Fibroblast of lung (primary cell): Measurements from ENCODE around the gene CACNA1A.

Experiments used
- CTCF ChIP-seq, 2 donors: IDR thresholded peaks in 1 of 2; conservative IDR thresholded peaks in 1 of 2; 1 replicate in 1 of 2; 2 replicates in 1 of 2; pipeline ENCODE4 v1.5.1; 2011 to 2012; ENCODE audit warnings: low read length in 2 of 2, control low read depth in 1 of 2, inconsistent platforms in 1 of 2, low read depth in 1 of 2, mild to moderate bottlenecking in 1 of 2
- EZH2 ChIP-seq: IDR thresholded peaks from 2 replicates; pipeline ENCODE4 v1.5.1; 2012; ENCODE audit warnings: low read length, control low read depth, mild to moderate bottlenecking; ENCODE audit errors: missing control alignments

- TF ChIP-seq CTCF (conservative IDR thresholded peaks at IDR 0.05 in 1 of 2, IDR thresholded peaks at IDR 0.05 in 1 of 2; ENCODE audit: low read depth in 1 of 2, low read length in 2 of 2) (no peak), EZH2 (no peak)
Observed at GRCh38 chr19:13400296-13400695, 106.0 kb downstream of the CACNA1A start.
